ENCODE results near the gene TASL.

Gene TASL

DNA sequence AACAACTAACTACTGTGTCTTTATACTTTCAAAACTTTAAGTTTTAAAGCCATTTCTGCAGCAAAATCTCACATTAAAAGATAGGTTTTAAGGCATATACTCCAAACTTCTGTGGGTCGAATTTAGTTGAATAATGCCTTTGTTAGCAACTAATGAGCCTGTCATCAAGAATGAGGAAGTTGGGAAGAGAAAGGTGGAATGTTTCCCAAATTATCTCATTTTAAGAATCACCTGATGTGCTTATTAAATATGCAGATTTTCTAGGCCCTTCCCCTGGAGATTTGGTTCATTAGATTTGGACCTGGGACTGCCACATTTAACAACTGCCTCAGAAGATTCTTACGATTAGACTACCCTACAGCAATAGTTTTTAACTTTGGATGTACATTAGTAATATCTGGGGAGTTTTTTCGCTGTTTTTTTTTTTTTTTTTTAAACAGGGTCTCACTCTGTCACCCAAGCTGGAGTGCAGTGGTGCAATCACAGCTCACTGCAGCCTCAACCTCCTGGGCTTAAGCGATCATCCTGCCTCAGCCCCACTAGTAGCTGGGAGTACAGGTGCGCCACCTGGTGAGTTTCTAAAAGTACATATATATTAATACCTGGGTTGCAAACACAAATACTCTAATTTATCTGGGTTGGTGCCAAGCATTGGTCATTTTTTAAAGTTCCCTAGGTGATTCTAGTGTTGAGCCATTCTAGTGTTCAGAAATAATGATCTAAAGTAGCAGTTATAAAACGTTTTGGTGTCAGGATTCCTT is 16.1 kb upstream of the TASL start:
- no peaks in the 10 kb centered on the region for H3K36me3 ChIP-seq (ENCODE audit: control insufficient read depth in 2 of 2, insufficient read depth in 1 of 2, low read length in 2 of 2)
- ChIA-PET CTCF (no interaction called here), POLR2A (no interaction called here)
- no peaks in the 10 kb centered on the region for H3K9me3 ChIP-seq (ENCODE audit: control insufficient read depth, insufficient read depth, low read depth, low read length)
- H3K4me1 ChIP-seq (ENCODE audit: control insufficient read depth, insufficient read depth, low read length): no peaks in the 10 kb centered on the region
- no peak for TF ChIP-seq ZNF311 (tag by site-specific recombination; IDR thresholded peaks at IDR 0.05; ENCODE audit: borderline replicate concordance)
- TF ChIP-seq ZNF394 (tag by site-specific recombination; IDR thresholded peaks at IDR 0.05; ENCODE audit: borderline replicate concordance): no peak
- no peak for TF ChIP-seq ZBTB48 (tag by site-specific recombination; IDR thresholded peaks at IDR 0.05)
- no peak for TF ChIP-seq ZFP3 (tag by site-specific recombination; IDR thresholded peaks at IDR 0.05; ENCODE audit: low read depth)
- TF ChIP-seq ZNF37A (tag by site-specific recombination; IDR thresholded peaks at IDR 0.05): no peak
- TF ChIP-seq SP2 (tag by site-specific recombination; IDR thresholded peaks at IDR 0.05): no peak
- TF ChIP-seq KLF10 (tag by site-specific recombination; IDR thresholded peaks at IDR 0.05): no peak
- no peak for TF ChIP-seq YY2 (tag by site-specific recombination; IDR thresholded peaks at IDR 0.05)
- TF ChIP-seq YY1 (tag by site-specific recombination; IDR thresholded peaks at IDR 0.05): no peak
- no peak for TF ChIP-seq RBAK (tag by site-specific recombination; IDR thresholded peaks at IDR 0.05)
- TF ChIP-seq GFI1B (tag by site-specific recombination; IDR thresholded peaks at IDR 0.05): no peak
- TF ChIP-seq ZNF596 (tag by site-specific recombination; IDR thresholded peaks at IDR 0.05): no peak
- TF ChIP-seq ZNF404 (tag by site-specific recombination; IDR thresholded peaks at IDR 0.05): no peak
- TF ChIP-seq, protein P1, sequence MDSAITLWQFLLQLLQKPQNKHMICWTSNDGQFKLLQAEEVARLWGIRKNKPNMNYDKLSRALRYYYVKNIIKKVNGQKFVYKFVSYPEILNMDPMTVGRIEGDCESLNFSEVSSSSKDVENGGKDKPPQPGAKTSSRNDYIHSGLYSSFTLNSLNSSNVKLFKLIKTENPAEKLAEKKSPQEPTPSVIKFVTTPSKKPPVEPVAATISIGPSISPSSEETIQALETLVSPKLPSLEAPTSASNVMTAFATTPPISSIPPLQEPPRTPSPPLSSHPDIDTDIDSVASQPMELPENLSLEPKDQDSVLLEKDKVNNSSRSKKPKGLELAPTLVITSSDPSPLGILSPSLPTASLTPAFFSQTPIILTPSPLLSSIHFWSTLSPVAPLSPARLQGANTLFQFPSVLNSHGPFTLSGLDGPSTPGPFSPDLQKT (IDR thresholded peaks at IDR 0.05; ENCODE audit: borderline replicate concordance, low read depth, low read length): no peak
- no peak for TF ChIP-seq ZNF747 (tag by site-specific recombination; IDR thresholded peaks at IDR 0.05)
- no peak for TF ChIP-seq ZNF785 (tag by site-specific recombination; IDR thresholded peaks at IDR 0.05)
- no peak overlapping the region for H3K27ac ChIP-seq (ENCODE audit: extremely low read depth, low read depth, low read length)
- H3K4me3 ChIP-seq (ENCODE audit: low read depth, low read length): no peak overlapping the region

DNA sequence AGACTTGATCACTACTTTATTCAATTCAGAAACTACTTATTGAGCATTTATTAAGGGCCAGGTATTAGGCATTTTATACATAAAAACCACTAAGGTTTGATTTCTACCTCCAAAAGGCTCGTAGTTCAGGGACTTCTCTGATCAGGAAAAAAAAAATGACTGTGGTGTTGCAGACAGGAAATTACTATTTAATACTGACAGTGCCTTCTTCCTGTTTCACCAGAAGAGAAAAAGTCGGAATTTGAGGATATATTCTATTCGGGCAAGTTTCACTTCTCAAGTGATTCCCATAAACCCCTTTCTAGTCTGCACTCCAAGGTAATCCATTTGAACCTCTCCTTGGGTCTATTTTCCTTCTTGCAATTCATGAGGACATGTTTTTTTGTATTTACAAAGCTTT is 15.3 kb upstream of the TASL start:
- ChIA-PET POLR2A (no interaction called here), CTCF (no interaction called here)
- no peaks in the 10 kb centered on the region for H3K36me3 ChIP-seq (ENCODE audit: control insufficient read depth in 2 of 2, insufficient read depth in 1 of 2, low read length in 2 of 2)
- no peak overlapping the region for H3K4me3 ChIP-seq (ENCODE audit: low read depth, low read length)
- H3K9me3 ChIP-seq (ENCODE audit: control insufficient read depth, insufficient read depth, low read depth, low read length): no peaks in the 10 kb centered on the region
- no peaks in the 10 kb centered on the region for H3K4me1 ChIP-seq (ENCODE audit: control insufficient read depth, insufficient read depth, low read length)
- no peak for TF ChIP-seq ZNF544 (tag by site-specific recombination; IDR thresholded peaks at IDR 0.05)
- no peak for TF ChIP-seq ZNF184 (tag by site-specific recombination; IDR thresholded peaks at IDR 0.05)
- no peak for TF ChIP-seq ZNF132 (tag by site-specific recombination; IDR thresholded peaks at IDR 0.05; ENCODE audit: borderline replicate concordance)
- no peak for TF ChIP-seq ZNF596 (tag by site-specific recombination; IDR thresholded peaks at IDR 0.05)
- TF ChIP-seq ZNF654 (tag by site-specific recombination; IDR thresholded peaks at IDR 0.05; ENCODE audit: low read depth): no peak
- TF ChIP-seq, protein P2, sequence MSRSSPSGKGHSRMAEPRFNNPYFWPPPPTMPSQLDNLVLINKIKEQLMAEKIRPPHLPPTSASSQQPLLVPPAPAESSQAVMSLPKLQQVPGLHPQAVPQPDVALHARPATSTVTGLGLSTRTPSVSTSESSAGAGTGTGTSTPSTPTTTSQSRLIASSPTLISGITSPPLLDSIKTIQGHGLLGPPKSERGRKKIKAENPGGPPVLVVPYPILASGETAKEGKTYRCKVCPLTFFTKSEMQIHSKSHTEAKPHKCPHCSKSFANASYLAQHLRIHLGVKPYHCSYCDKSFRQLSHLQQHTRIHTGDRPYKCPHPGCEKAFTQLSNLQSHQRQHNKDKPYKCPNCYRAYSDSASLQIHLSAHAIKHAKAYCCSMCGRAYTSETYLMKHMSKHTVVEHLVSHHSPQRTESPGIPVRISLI (tag by site-specific recombination; IDR thresholded peaks at IDR 0.05): no peak
- no peak for TF ChIP-seq SP2 (tag by site-specific recombination; IDR thresholded peaks at IDR 0.05)
- TF ChIP-seq ZNF10 (tag by site-specific recombination; IDR thresholded peaks at IDR 0.05): no peak
- TF ChIP-seq ZNF311 (tag by site-specific recombination; IDR thresholded peaks at IDR 0.05; ENCODE audit: borderline replicate concordance): no peak
- TF ChIP-seq, protein P3, sequence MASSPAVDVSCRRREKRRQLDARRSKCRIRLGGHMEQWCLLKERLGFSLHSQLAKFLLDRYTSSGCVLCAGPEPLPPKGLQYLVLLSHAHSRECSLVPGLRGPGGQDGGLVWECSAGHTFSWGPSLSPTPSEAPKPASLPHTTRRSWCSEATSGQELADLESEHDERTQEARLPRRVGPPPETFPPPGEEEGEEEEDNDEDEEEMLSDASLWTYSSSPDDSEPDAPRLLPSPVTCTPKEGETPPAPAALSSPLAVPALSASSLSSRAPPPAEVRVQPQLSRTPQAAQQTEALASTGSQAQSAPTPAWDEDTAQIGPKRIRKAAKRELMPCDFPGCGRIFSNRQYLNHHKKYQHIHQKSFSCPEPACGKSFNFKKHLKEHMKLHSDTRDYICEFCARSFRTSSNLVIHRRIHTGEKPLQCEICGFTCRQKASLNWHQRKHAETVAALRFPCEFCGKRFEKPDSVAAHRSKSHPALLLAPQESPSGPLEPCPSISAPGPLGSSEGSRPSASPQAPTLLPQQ (tag by site-specific recombination; IDR thresholded peaks at IDR 0.05): no peak
- TF ChIP-seq, protein P4, sequence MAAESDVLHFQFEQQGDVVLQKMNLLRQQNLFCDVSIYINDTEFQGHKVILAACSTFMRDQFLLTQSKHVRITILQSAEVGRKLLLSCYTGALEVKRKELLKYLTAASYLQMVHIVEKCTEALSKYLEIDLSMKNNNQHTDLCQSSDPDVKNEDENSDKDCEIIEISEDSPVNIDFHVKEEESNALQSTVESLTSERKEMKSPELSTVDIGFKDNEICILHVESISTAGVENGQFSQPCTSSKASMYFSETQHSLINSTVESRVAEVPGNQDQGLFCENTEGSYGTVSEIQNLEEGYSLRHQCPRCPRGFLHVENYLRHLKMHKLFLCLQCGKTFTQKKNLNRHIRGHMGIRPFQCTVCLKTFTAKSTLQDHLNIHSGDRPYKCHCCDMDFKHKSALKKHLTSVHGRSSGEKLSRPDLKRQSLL (tag by site-specific recombination; IDR thresholded peaks at IDR 0.05): no peak
- no peak for TF ChIP-seq ZNF768 (tag by site-specific recombination; IDR thresholded peaks at IDR 0.05)
- TF ChIP-seq RBAK (tag by site-specific recombination; IDR thresholded peaks at IDR 0.05): no peak
- TF ChIP-seq TCF7L2 (IDR thresholded peaks at IDR 0.05; ENCODE audit: borderline replicate concordance, low read depth, low read length): no peak
- no peak for TF ChIP-seq ZBTB21 (tag by site-specific recombination; IDR thresholded peaks at IDR 0.05)
- no peak for TF ChIP-seq ZNF146 (tag by site-specific recombination; IDR thresholded peaks at IDR 0.05)
- no peak for TF ChIP-seq ZNF529 (tag by site-specific recombination; IDR thresholded peaks at IDR 0.05; ENCODE audit: insufficient replicate concordance)
- no peak overlapping the region for H3K27ac ChIP-seq (ENCODE audit: extremely low read depth, low read depth, low read length)

Measured in HEK293 (cell line).